Measurements from ENCODE around the gene WDR13. TPM values are rescaled to one million over a fixed set of nuclear protein-coding genes. Genes with fewer than 3 reads are reported as not detected.

WDR13 gene
- total and polyA plus RNA-seq, 4 donors: 25.4 to 73.7 (median 38.5) TPM

- WGBS: 45% methylated on average over 5 of the region's 5 CpGs
- Histone ChIP-seq H3K27ac (ENCODE audit: low read depth in 1 of 2, low read length in 2 of 2) (no peak overlapping the region), H3K9me3 (ENCODE audit: control insufficient read depth in 4 of 4, low read length in 3 of 4) (no peaks in the 10 kb centered on the region), H3K4me3 (ENCODE audit: low read depth in 1 of 3, low read length in 3 of 3) (no peak overlapping the region), H3K27me3 (ENCODE audit: control insufficient read depth in 4 of 4, insufficient read depth in 4 of 4, low read length in 3 of 4) (no peaks in the 10 kb centered on the region), H3K36me3 (ENCODE audit: control insufficient read depth in 4 of 4, insufficient read depth in 3 of 4, low read depth in 1 of 4, low read length in 3 of 4) (no peaks in the 10 kb centered on the region), H3K9ac (ENCODE audit: low read depth in 1 of 2, low read length in 2 of 2) (no peak overlapping the region), H3K4me1 (ENCODE audit: control insufficient read depth in 4 of 4, insufficient read depth in 4 of 4, low read length in 3 of 4) (no peaks in the 10 kb centered on the region)
- TF ChIP-seq FOXA2 (IDR thresholded peaks at IDR 0.05): no peak
- TF ChIP-seq MAX (IDR thresholded peaks at IDR 0.05): no peak
- no peak for TF ChIP-seq CTCF (IDR thresholded peaks at IDR 0.05; ENCODE audit: low read depth, low read length, missing input control)
- TF ChIP-seq RXRA (IDR thresholded peaks at IDR 0.05): no peak
- no peak for TF ChIP-seq REST (IDR thresholded peaks at IDR 0.05)
- TF ChIP-seq JUND (IDR thresholded peaks at IDR 0.05): no peak
- TF ChIP-seq ZBTB33 (IDR thresholded peaks at IDR 0.05): no peak
- TF ChIP-seq TAF1 (conservative IDR thresholded peaks at IDR 0.05): no peak
- no peak for TF ChIP-seq NR2F2 (IDR thresholded peaks at IDR 0.05)
- TF ChIP-seq RAD21 (IDR thresholded peaks at IDR 0.05): no peak
- no peak for TF ChIP-seq HNF4A (conservative IDR thresholded peaks at IDR 0.05)
- no peak for DNase-seq (ENCODE audit: low spot score)
Measured at GRCh38 chrX:48616576-48616975, 19.3 kb downstream of the WDR13 start.

- Histone ChIP-seq H3K27ac (ENCODE audit: low read depth in 1 of 2, low read length in 2 of 2) (no peak overlapping the region), H3K4me1 (ENCODE audit: control insufficient read depth in 4 of 4, insufficient read depth in 4 of 4, low read length in 3 of 4) (no peaks in the 10 kb centered on the region), H3K36me3 (ENCODE audit: control insufficient read depth in 4 of 4, insufficient read depth in 3 of 4, low read depth in 1 of 4, low read length in 3 of 4) (no peaks in the 10 kb centered on the region), H3K9ac (ENCODE audit: low read depth in 1 of 2, low read length in 2 of 2) (no peak overlapping the region), H3K9me3 (ENCODE audit: control insufficient read depth in 4 of 4, low read length in 3 of 4) (no peaks in the 10 kb centered on the region), H3K4me3 (ENCODE audit: low read depth in 1 of 3, low read length in 3 of 3) (no peak overlapping the region), H3K27me3 (ENCODE audit: control insufficient read depth in 4 of 4, insufficient read depth in 4 of 4, low read length in 3 of 4) (no peaks in the 10 kb centered on the region)
- no peak for TF ChIP-seq JUND (IDR thresholded peaks at IDR 0.05)
- TF ChIP-seq NR2F2 (IDR thresholded peaks at IDR 0.05): peak; percentile 24
- no peak for TF ChIP-seq SP1 (IDR thresholded peaks at IDR 0.05)
- no peak for DNase-seq (ENCODE audit: low spot score)
- WGBS: 49% methylated on average over 8 of the region's 8 CpGs
Measured at GRCh38 chrX:48617542-48618340, 20.4 kb downstream of the WDR13 start.

All from liver (tissue), 9 donors.